AG10803 (cell line): ENCODE measurements around the gene ACVR1B.

ENCODE experiments used
- DNase-seq: peaks from one replicate; pipeline ENCODE4 v3.0.0; 2010; ENCODE audit warnings: low read depth
- H3K4me3 ChIP-seq: 2 replicates; pipeline ENCODE4 v1.5.1; 2011; ENCODE audit warnings: mild to moderate bottlenecking, low read length, control low read depth
- CTCF ChIP-seq: conservative IDR thresholded peaks from 2 replicates; pipeline ENCODE4 v1.5.1; 2011; ENCODE audit warnings: mild to moderate bottlenecking, low read length, control low read depth, inconsistent platforms

Gene ACVR1B

GRCh38 chr12:51920046-51920445, 31.5 kb upstream of the ACVR1B start:
- H3K4me3 ChIP-seq = no peak overlapping the region
- no peak for DNase-seq
- TF ChIP-seq CTCF = no peak

GRCh38 chr12:51921017-51921725, 30.3 kb upstream of the ACVR1B start:
- DNase-seq = no peak
- H3K4me3 ChIP-seq = no peak overlapping the region
- TF ChIP-seq CTCF = no peak

GRCh38 chr12:51922146-51922545, 29.4 kb upstream of the ACVR1B start:
- no peak for TF ChIP-seq CTCF
- DNase-seq = no peak
- H3K4me3 ChIP-seq = no peak overlapping the region

GRCh38 chr12:51922762-51923505, 28.6 kb upstream of the ACVR1B start:
- DNase-seq = peak; percentile 89
- no peak overlapping the region for H3K4me3 ChIP-seq
- peak; percentile 23; the same call in 1 of the 2 replicates for TF ChIP-seq CTCF

GRCh38 chr12:51923506-51924365, 27.8 kb upstream of the ACVR1B start:
- peak; percentile 29 for DNase-seq
- peak; percentile 72 for TF ChIP-seq CTCF
- H3K4me3 ChIP-seq = peak overlapping the region; percentile 20; the same call in 1 of the 2 replicates

GRCh38 chr12:51924551-51925319, 26.8 kb upstream of the ACVR1B start:
- H3K4me3 ChIP-seq = no peak overlapping the region
- TF ChIP-seq CTCF = no peak
- no peak for DNase-seq
